Stimulated activated effector memory CD8-positive, alpha-beta T cell treated with anti-CD3 and anti-CD28 coated beads, Interleukin-12 subunit alpha, Interleukin-12 subunit beta, amount 100 ng/mL, for 72 hours (primary cell): ENCODE data around the gene CERT1.
A peak's percentile ranks its signal among the peaks of the same experiment; 100 is the strongest.

Experiments used
- ATAC-seq: fragments of 150-1000 bp; cut with Tn5 transposase; 2 replicates; pipeline ENCODE4 v1.10.0; 2021
- DNase-seq, 2 donors: peaks; one replicate each; pipeline ENCODE4 v3.0.0; 2021 to 2022; ENCODE audit warnings: low spot score in 2 of 2
- H3K27ac Mint-ChIP-seq: one replicate; pipeline ENCODE4 v1.8.0; 2022; ENCODE audit warnings: mild to moderate bottlenecking, mixed read lengths
- H3K36me3 Mint-ChIP-seq: one replicate; pipeline ENCODE4 v1.8.0; 2022; ENCODE audit warnings: mild to moderate bottlenecking, mixed read lengths
- H3K4me1 Mint-ChIP-seq: one replicate; pipeline ENCODE4 v1.8.0; 2022; ENCODE audit warnings: mixed read lengths
- H3K4me3 Mint-ChIP-seq: one replicate; pipeline ENCODE4 v1.8.0; 2022; ENCODE audit warnings: mild to moderate bottlenecking, mixed read lengths
- H3K9me3 Mint-ChIP-seq: one replicate; pipeline ENCODE4 v1.8.0; 2022; ENCODE audit warnings: mixed read lengths

Gene CERT1

GRCh38 chr5:75365740-75366139 is 145.7 kb downstream of the CERT1 start:
- peak; percentile 19 for ATAC-seq
- H3K36me3 Mint-ChIP-seq, result peaks cover 43% of the 10 kb centered on the region
- H3K27ac Mint-ChIP-seq, result no peak overlapping the region
- no peak for DNase-seq
- no peaks in the 10 kb centered on the region for H3K9me3 Mint-ChIP-seq
- H3K4me1 Mint-ChIP-seq, result peaks cover 8% of the 10 kb centered on the region
- no peak overlapping the region for H3K4me3 Mint-ChIP-seq

DNA sequence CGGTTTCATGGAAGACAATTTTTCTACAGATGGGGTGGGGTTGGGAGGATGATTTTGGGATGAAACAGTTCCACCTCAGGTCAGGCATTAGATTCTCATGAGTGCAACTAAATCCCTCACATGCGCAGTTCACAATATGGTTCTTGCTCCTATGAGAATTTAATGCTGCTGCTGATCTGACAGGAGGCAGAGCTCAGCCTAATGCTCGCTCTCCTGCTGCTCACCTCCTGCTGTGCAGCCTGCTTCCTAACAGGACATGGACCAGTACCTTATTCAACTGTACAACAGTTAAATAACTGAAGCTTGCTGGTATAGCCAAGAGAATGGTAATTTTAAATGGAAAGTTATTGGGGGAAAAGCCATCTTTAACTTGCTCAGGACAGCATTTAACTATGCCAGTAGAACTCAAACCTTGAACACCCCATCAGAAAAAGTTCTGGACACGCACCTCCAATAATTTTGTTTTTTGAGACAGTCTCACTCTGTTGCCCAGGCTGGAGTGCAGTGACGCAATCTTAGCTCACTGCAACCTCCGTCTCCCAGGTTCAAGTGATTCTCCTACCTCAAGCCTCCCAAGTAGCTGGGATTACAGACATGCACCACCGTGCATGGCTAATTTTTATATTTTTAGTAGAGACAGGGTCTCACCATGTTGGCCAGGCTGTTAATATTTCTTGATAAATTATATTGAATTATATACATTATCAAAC is 146.7 kb downstream of the CERT1 start:
- Mint-ChIP-seq H3K4me3 (no peak overlapping the region), H3K36me3 (peaks cover 54% of the 10 kb centered on the region)

GRCh38 chr5:75363726-75364495 is 147.5 kb downstream of the CERT1 start:
- Mint-ChIP-seq H3K27ac (peak overlapping the region; percentile 35), H3K9me3 (no peaks in the 10 kb centered on the region), H3K4me1 (peaks cover 8% of the 10 kb centered on the region), H3K4me3 (no peak overlapping the region), H3K36me3 (peaks cover 60% of the 10 kb centered on the region)
- ATAC-seq (no peak), DNase-seq (no peak)

More for the DNA sequence above, 146.7 kb downstream of the CERT1 start:
- Mint-ChIP-seq H3K9me3 (no peaks in the 10 kb centered on the region), H3K27ac (peak overlapping the region; percentile 20), H3K4me1 (peaks cover 8% of the 10 kb centered on the region)
- no peak for ATAC-seq
- no peak for DNase-seq

DNA sequence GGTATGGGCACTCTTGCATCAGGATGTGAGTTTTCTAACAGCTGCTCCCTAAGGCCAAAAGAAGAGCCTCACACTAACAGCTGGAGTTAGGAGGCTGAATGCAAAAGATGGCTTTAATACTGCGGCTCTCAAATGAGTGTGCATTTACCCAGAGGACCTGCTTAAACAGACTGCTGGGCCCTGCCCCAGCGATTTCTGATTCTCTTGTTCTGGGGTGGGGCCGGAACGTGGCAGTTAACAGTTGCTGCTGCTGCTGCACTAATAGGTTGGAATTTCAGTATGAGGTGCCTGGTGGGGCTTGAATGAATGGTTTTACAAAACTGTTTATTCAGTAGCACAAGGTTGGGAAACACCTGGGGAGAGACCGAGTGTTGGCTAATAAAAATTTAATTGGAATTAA is 148.3 kb downstream of the CERT1 start:
- H3K9me3 Mint-ChIP-seq, result no peaks in the 10 kb centered on the region
- ATAC-seq, result no peak
- H3K4me1 Mint-ChIP-seq, result peaks cover 8% of the 10 kb centered on the region
- no peak for DNase-seq
- peak overlapping the region; percentile 35 for H3K27ac Mint-ChIP-seq
- H3K36me3 Mint-ChIP-seq, result peaks cover 65% of the 10 kb centered on the region
- no peak overlapping the region for H3K4me3 Mint-ChIP-seq

DNA sequence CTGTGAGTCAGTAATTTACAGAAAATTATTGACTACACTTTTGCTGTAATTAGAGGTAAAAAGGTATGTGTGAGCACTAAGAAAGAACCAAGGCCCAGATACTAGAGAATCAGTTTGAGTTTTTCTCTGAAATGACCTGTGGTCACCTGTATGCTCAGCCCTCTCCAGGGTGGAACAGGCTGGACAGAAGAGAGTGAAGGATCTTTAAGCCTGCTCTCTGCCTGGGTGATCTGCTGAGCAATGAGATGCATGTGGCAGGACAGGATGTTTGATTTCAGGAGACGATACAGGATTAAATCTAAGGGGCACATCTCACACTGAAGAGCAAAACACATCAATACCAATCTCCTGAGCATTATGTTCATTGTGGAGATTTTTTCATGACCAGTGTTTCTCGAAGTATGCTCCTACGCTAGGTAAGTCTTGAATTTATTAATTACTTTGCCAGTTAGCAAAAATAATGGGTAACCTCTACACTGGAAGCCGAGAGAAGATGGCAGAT is 148.9 kb downstream of the CERT1 start:
- Mint-ChIP-seq H3K4me1 (peaks cover 11% of the 10 kb centered on the region), H3K36me3 (peaks cover 70% of the 10 kb centered on the region), H3K27ac (peak overlapping the region; percentile 35), H3K4me3 (no peak overlapping the region), H3K9me3 (no peaks in the 10 kb centered on the region)
- DNase-seq (no peak), ATAC-seq (no peak)

DNA sequence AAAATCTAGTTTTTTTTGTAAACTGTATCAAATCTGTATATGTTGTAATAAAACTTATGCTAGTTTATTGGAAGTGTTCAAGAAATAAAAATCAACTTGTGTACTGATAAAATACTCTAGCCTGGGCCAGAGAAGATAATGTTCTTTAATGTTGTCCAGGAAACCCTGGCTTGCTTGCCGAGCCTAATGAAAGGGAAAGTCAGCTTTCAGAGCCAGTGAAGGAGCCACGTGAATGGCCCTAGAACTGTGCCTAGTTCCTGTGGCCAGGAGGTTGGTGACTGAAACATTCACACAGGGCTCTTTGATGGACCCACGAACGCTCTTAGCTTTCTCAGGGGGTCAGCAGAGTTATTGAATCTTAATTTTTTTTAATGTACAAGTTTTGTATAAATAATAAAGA is 150.1 kb downstream of the CERT1 start:
- Mint-ChIP-seq H3K4me3 (no peak overlapping the region), H3K9me3 (no peaks in the 10 kb centered on the region), H3K4me1 (peaks cover 7% of the 10 kb centered on the region), H3K27ac (no peak overlapping the region), H3K36me3 (peaks cover 83% of the 10 kb centered on the region)
- DNase-seq, result no peak
- no peak for ATAC-seq

DNA sequence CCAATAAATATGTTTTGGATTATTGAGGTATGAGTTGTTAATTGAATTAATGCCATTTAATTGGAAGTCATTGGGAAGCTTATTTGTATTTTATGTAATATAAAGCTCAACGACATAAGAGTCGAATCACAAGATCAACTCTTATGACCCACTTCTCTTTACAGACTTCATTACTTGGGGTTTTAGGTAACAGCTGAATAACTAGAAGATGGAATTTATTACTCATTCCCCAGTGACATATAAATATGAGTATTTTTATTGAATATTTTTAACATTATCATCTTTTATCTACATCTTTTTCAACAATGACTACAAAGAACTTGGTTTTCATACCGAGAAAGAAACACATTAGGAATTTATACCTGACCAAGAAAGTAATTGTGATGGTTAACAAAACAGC is 153.3 kb downstream of the CERT1 start:
- Mint-ChIP-seq H3K4me1 (peaks cover 7% of the 10 kb centered on the region), H3K27ac (no peak overlapping the region), H3K36me3 (peaks cover 98% of the 10 kb centered on the region), H3K4me3 (no peak overlapping the region), H3K9me3 (no peaks in the 10 kb centered on the region)
- DNase-seq (no peak), ATAC-seq (no peak)

DNA sequence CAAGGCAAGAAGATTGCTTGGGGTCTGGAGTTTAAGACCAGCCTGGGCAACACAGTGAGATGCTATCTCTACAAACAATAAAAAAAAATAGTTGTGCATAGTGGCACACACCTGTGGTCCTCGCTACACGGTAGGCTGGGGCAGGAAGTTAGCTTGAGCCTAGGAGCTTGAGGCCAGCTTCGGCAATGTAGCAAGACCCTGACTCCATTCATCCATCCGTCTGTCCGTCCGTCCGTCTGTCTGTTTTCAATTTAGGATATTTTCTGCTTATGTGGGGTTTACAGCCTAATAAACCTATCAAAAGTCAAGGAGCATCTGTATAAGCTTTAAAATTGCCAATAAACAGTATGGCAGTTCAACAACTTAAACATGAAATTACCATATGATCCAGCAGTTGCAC is 154.7 kb downstream of the CERT1 start:
- DNase-seq (no peak), ATAC-seq (no peak)
- Mint-ChIP-seq H3K36me3 (peaks cover 100% of the 10 kb centered on the region), H3K4me1 (peaks cover 7% of the 10 kb centered on the region), H3K4me3 (no peak overlapping the region), H3K9me3 (no peaks in the 10 kb centered on the region), H3K27ac (no peak overlapping the region)

GRCh38 chr5:75355236-75355635 is 156.2 kb downstream of the CERT1 start:
- ATAC-seq, result no peak
- Mint-ChIP-seq H3K9me3 (no peaks in the 10 kb centered on the region), H3K36me3 (peaks cover 100% of the 10 kb centered on the region), H3K27ac (no peak overlapping the region), H3K4me1 (peaks cover 18% of the 10 kb centered on the region), H3K4me3 (no peak overlapping the region)
- no peak for DNase-seq

- ATAC-seq (peak; percentile 96), DNase-seq (no peak)
- H3K4me1 Mint-ChIP-seq, result peaks cover 14% of the 10 kb centered on the region
- H3K9me3 Mint-ChIP-seq, result no peaks in the 10 kb centered on the region
- peak overlapping the region; percentile 7 for H3K27ac Mint-ChIP-seq
- no peak overlapping the region for H3K4me3 Mint-ChIP-seq
- peaks cover 100% of the 10 kb centered on the region for H3K36me3 Mint-ChIP-seq
Measured at GRCh38 chr5:75351139-75351926, 160.1 kb downstream of the CERT1 start.

DNA sequence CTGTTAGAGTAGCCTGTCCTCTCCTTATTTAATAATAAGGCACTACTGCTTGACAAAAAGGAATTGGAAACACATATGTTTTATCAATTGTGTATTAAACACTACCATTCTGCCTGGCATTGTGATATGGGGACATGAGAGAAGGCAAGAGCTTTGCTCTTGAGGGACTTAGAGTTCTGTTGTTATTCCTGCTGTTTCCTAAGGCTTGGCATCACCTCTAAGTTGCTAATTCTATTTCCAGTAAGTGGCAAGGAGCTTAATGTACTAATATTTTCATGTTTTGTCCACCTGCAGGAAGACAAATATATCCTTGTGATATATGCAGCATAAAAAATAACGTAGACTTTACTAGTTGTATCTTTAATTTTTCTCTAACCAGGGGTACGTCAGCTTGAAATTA is 161.8 kb downstream of the CERT1 start:
- H3K36me3 Mint-ChIP-seq, result peaks cover 100% of the 10 kb centered on the region
- H3K4me1 Mint-ChIP-seq, result peaks cover 14% of the 10 kb centered on the region
- ATAC-seq (no peak), DNase-seq (no peak)
- H3K9me3 Mint-ChIP-seq, result no peaks in the 10 kb centered on the region
- no peak overlapping the region for H3K27ac Mint-ChIP-seq
- no peak overlapping the region for H3K4me3 Mint-ChIP-seq

- H3K36me3 Mint-ChIP-seq, result peaks cover 100% of the 10 kb centered on the region
- no peak overlapping the region for H3K27ac Mint-ChIP-seq
Measured at GRCh38 chr5:75348241-75348640, 163.2 kb downstream of the CERT1 start.

GRCh38 chr5:75342836-75343235 is 168.6 kb downstream of the CERT1 start:
- Mint-ChIP-seq H3K4me3 (no peak overlapping the region), H3K9me3 (no peaks in the 10 kb centered on the region), H3K36me3 (peaks cover 88% of the 10 kb centered on the region), H3K4me1 (peaks cover 28% of the 10 kb centered on the region), H3K27ac (no peak overlapping the region)
- ATAC-seq, result no peak
- no peak for DNase-seq

More at GRCh38 chr5:75348241-75348640, 163.2 kb downstream of the CERT1 start:
- ATAC-seq (no peak), DNase-seq (no peak)
- Mint-ChIP-seq H3K4me1 (peaks cover 14% of the 10 kb centered on the region), H3K9me3 (no peaks in the 10 kb centered on the region), H3K4me3 (no peak overlapping the region)

DNA sequence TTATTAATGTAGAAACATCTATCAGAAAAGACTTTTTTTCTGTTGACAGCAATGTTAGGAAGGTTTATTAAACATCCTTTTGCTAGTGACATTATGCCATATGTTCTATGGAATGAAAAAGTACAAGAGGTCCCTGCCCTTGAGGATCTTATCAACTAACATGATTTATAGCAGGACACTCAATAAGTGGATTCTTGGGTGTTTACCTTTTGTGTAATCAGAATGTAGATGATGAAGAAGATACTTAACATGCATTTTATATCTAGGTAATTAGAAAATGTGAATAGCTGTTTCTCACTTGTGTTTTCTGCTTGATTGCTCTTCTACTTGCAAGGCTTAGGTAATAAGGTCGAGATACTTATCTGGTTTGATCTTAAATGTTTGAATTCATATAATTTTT is 169.5 kb downstream of the CERT1 start:
- H3K9me3 Mint-ChIP-seq, result no peaks in the 10 kb centered on the region
- H3K36me3 Mint-ChIP-seq, result peaks cover 79% of the 10 kb centered on the region

GRCh38 chr5:75340714-75341478 is 170.5 kb downstream of the CERT1 start:
- H3K4me1 Mint-ChIP-seq, result peaks cover 34% of the 10 kb centered on the region
- H3K27ac Mint-ChIP-seq, result no peak overlapping the region
- H3K4me3 Mint-ChIP-seq, result no peak overlapping the region
- ATAC-seq (no peak), DNase-seq (no peak)
- H3K9me3 Mint-ChIP-seq, result no peaks in the 10 kb centered on the region
- H3K36me3 Mint-ChIP-seq, result peaks cover 68% of the 10 kb centered on the region

More for the DNA sequence above, 169.5 kb downstream of the CERT1 start:
- ATAC-seq (no peak), DNase-seq (no peak)
- H3K27ac Mint-ChIP-seq, result no peak overlapping the region
- H3K4me1 Mint-ChIP-seq, result peaks cover 34% of the 10 kb centered on the region
- H3K4me3 Mint-ChIP-seq, result no peak overlapping the region
